Gastrocnemius medialis (tissue), 4 donors: ENCODE results near the gene ADAMTS2. TPM values are rescaled to one million over a fixed set of nuclear protein-coding genes. Genes with fewer than 3 reads are reported as not detected.

Experiments
- ATAC-seq, 2 donors: fragments of 150-250 bp; one replicate each; pipeline ENCODE4 v1.9.1; 2016
- DNase-seq, 2 donors: peaks; one replicate each; pipeline ENCODE4 v3.0.0-alpha.2; 2019
- H3K27ac ChIP-seq, 4 donors: fragments of 200-600 bp; sonication (generic); 1 replicate in 1 of 4; 2 replicates in 3 of 4; pipeline ENCODE4 v1.5.1; 2016 to 2018; ENCODE audit warnings: mild to moderate bottlenecking in 2 of 4, moderate library complexity in 1 of 4
- H3K27me3 ChIP-seq, 3 donors: fragments of 200-600 bp; sonication (generic) in 2 of 3; 1 replicate in 1 of 3; 2 replicates in 2 of 3; pipeline versions ENCODE4 v1.5.1 to v1.6.0; 2016 to 2019; ENCODE audit warnings: mild to moderate bottlenecking in 1 of 3, moderate library complexity in 1 of 3
- H3K36me3 ChIP-seq, 2 donors: fragments of 200-600 bp; sonication (generic) in 1 of 2; one replicate each; pipeline ENCODE4 v1.5.1; 2017 to 2018
- H3K4me1 ChIP-seq, 2 donors: fragments of 200-600 bp; sonication (generic) in 1 of 2; one replicate each; pipeline ENCODE4 v1.5.1; 2016 to 2017; ENCODE audit warnings: mild to moderate bottlenecking in 2 of 2
- H3K4me3 ChIP-seq, 4 donors: fragments of 200-600 bp; sonication (generic) in 3 of 4; 1 replicate in 1 of 4; 2 replicates in 3 of 4; pipeline ENCODE4 v1.5.1; 2016 to 2019; ENCODE audit warnings: mild to moderate bottlenecking in 2 of 4
- H3K9me3 ChIP-seq, 3 donors: fragments of 200-600 bp; sonication (generic) in 2 of 3; 1 replicate in 1 of 3; 2 replicates in 2 of 3; pipeline ENCODE4 v1.5.1; 2016 to 2019
- POLR2A ChIP-seq, 2 donors: fragments of 450-650 bp; IDR thresholded peaks; one replicate each; pipeline ENCODE4 v1.6.1; 2017; ENCODE audit warnings: antibody characterized with exemption in 2 of 2, mild to moderate bottlenecking in 2 of 2, moderate library complexity in 2 of 2
- in situ Hi-C, 4 donors: fragments of 200-750 bp; cut with MboI; loops; one replicate each; pipeline versions ENCODE4 v1.15.0 to v1.8.0; 2017; ENCODE audit warnings: low sequenced_read_pairs in 4 of 4
- intact Hi-C: fragments of 100-400 bp; cut with DNase I; formaldehyde crosslinking; loops from one replicate; pipeline ENCODE4 v1.15.1; 2023; ENCODE audit warnings: low total_unique reads
- total RNA-seq, 4 donors: library from RNA; depleted of rRNA; stranded (reverse); fragments of >200 nt; gene quantifications; one replicate each; pipeline versions ENCODE4 v1.1.0 to v1.2.3, GENCODE V29; 2016
- TF ChIP-seq, protein P1 (sequence below), 5 experiments: fragments of 450-650 bp in 3 of 5; fragments of 200-600 bp in 2 of 5; sonication (generic) in 2 of 5; IDR thresholded peaks in 4 of 5; conservative IDR thresholded peaks in 1 of 5; 1 replicate in 4 of 5; 2 replicates in 1 of 5; pipeline ENCODE4 v1.5.1; 2016 to 2019; ENCODE audit warnings: antibody characterized with exemption in 5 of 5, mild to moderate bottlenecking in 3 of 5, moderate library complexity in 3 of 5

The ADAMTS2 gene
- total RNA-seq, 4 donors from 2014 or later: 0.78 to 3.8 (median 2.0) TPM

DNA sequence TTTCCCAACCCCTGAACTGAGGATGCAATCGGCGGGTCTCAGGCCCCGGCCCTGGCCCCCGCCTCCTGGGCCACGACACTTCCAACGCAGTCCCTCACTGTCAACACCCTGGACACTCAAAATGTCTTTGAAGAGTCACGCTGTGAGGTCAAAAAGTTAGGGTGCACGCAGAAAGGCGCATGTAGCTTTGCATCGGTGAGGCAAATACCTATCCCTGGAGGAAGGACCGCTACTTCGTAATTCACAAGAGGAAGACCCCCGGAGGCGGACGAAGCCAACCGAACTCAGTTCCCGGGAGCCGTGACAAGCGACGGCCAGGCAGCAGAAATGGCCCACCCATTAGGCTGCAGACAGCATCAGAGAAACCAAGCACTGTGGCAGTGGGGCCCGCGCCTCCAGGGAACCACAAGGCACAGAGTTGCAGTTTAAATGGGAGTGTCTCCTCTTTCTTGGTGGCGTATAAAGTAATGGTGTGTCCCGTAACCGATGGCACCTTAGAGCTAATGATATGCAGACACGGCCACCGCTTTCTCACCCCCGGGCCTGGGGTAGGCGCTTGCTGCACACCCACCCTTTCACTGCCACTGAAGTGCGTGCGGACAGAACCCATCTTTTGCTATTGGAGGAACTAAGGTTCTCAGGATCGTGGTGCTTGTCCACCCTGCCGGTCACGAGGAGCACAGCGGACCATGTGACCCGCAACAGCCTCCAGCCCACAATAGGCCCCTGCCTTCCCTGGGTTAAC lies 9.0 kb downstream of the ADAMTS2 start:
- no peaks in the 10 kb centered on the region for H3K9me3 ChIP-seq
- TF ChIP-seq, protein P1, sequence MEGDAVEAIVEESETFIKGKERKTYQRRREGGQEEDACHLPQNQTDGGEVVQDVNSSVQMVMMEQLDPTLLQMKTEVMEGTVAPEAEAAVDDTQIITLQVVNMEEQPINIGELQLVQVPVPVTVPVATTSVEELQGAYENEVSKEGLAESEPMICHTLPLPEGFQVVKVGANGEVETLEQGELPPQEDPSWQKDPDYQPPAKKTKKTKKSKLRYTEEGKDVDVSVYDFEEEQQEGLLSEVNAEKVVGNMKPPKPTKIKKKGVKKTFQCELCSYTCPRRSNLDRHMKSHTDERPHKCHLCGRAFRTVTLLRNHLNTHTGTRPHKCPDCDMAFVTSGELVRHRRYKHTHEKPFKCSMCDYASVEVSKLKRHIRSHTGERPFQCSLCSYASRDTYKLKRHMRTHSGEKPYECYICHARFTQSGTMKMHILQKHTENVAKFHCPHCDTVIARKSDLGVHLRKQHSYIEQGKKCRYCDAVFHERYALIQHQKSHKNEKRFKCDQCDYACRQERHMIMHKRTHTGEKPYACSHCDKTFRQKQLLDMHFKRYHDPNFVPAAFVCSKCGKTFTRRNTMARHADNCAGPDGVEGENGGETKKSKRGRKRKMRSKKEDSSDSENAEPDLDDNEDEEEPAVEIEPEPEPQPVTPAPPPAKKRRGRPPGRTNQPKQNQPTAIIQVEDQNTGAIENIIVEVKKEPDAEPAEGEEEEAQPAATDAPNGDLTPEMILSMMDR (IDR thresholded peaks at IDR 0.05 in 4 of 5, conservative IDR thresholded peaks at IDR 0.05 in 1 of 5): no peak
- TF ChIP-seq POLR2A (IDR thresholded peaks at IDR 0.05): no peak
- no peaks in the 10 kb centered on the region for H3K4me1 ChIP-seq
- no peak overlapping the region for H3K4me3 ChIP-seq
- no peak overlapping the region for H3K27ac ChIP-seq
- in situ Hi-C loops (no loop called here), intact Hi-C loops (no loop called here)
- no peak for DNase-seq
- peaks cover 0 to 3% (median 0%) of the 10 kb centered on the region in 3 donors for H3K27me3 ChIP-seq
- no peaks in the 10 kb centered on the region for H3K36me3 ChIP-seq
- ATAC-seq: no peak

DNA sequence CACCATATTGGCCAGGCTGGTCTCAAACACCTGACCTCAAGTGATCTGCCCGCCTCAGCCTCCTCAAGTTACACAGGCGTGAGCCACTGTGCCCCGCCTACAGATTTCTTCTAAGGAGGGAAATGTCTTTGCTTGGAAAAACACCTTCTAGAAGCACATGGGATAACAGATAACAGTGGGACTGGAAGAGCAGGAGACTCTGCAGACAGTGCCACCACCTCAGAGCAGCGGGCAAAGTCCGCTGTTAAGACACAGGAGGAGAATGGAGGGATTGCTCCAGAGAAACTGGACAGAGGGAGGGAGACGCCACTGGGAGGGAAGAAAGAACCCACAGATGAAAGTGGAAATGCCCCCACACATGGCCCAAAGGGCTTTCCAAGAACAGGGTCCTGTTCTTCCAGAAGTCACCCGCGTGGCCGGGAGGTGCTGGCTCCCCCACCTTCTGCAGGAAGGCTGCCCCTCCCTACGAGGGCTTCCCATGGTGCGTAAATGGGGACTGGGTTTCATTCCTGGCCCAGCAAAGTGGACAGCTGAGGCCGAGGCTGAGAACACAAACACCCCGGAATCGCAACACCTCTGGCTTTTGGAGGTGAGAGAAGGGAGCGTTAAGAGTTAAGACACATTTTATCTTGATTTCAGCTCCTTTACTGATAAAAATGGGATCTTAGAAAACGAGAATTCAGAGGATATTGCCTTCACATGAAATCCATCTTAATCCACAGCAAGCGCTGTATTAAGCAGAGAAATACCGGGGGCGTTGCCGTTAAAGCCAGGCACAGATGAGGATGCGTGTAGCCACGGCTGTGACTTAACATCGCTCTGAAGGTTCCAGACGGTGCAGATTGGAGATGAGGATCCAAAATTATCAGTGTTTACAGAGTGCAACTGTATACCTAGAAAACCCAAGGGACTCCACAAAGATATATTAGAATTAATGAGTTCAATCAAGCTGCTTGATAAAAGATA lies 11.2 kb downstream of the ADAMTS2 start:
- in situ Hi-C loops (no loop called here), intact Hi-C loops (no loop called here)
- Histone ChIP-seq H3K9me3 (no peaks in the 10 kb centered on the region), H3K27ac (no peak overlapping the region), H3K27me3 (no peaks in the 10 kb centered on the region), H3K36me3 (no peaks in the 10 kb centered on the region), H3K4me3 (no peak overlapping the region), H3K4me1 (no peaks in the 10 kb centered on the region)
- DNase-seq (no peak), ATAC-seq (no peak)
- TF ChIP-seq POLR2A (IDR thresholded peaks at IDR 0.05): no peak
- TF ChIP-seq, protein P1 (IDR thresholded peaks at IDR 0.05 in 4 of 5, conservative IDR thresholded peaks at IDR 0.05 in 1 of 5): no peak

DNA sequence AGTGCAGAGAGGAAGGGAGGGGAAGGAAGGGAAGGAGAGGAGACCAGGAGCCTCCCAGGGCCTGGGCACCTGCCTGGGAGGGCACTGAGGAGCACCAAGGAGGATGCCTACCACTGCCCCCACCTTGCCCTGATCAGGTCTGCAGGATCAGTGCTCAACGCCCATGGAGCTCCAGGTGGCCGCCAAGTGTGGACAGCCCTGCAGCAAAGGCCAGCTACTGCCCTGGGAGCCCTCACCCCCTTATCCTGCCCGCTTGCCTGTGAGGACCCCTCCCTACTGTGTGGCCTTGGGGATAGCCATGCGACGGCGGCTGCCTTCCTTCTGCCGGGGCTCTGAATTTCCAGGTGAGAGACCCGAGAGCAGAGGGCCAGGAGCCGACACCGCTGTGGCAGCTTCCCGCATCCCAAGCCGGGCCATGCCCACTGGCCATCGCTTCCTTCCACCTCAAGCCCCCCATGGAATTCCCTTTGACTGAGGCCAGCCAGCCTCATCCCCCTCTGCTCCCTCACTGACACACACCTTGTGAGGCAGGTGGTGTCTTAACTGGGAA lies 12.4 kb downstream of the ADAMTS2 start:
- DNase-seq: no peak
- H3K9me3 ChIP-seq: no peaks in the 10 kb centered on the region
- in situ Hi-C loops: no loop called here

DNA sequence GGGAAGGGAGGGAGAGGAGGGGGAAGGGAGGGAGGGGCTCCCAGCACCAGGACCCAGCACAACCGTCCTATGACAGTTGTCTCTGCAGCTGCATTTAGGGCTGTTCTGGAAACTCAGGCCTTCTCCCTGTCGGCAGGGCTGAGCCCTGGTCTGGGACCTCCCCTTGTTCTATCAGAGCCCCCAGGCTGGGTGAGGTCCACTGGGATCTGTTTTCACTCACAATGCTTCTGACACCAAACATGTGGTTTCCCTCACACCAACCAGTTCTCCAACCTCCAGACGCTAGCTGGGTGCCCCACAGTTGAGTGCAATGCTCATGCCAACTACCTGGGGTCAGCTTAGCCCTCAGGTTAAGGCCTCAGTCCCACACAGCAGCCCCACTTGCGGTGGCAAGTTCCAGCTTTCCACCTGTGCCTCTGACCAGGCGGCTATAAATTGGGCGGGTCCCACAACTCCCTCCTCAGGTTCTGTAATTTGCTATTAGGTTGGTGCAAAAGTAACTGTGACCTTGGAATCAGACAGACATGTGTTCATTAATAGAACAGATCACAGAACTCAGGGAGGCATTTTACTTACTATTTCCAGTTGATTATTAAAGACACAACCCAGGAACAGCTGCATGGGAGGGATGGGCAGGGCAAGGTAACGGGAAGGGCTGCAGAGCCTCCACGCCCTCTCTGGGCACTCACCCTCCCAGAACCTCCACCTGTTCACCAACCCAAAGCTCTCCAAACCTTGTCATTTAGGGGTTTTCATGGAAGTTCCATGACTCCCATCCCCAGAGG lies 13.5 kb downstream of the ADAMTS2 start:
- Histone ChIP-seq H3K27ac (no peak overlapping the region), H3K4me1 (no peaks in the 10 kb centered on the region), H3K36me3 (no peaks in the 10 kb centered on the region), H3K27me3 (peaks cover 0 to 2% (median 0%) of the 10 kb centered on the region in 3 donors), H3K4me3 (no peak overlapping the region), H3K9me3 (no peaks in the 10 kb centered on the region)
- in situ Hi-C loops (no loop called here), intact Hi-C loops (no loop called here)
- TF ChIP-seq POLR2A (IDR thresholded peaks at IDR 0.05): no peak
- TF ChIP-seq, protein P1 (IDR thresholded peaks at IDR 0.05 in 4 of 5, conservative IDR thresholded peaks at IDR 0.05 in 1 of 5): no peak
- ATAC-seq: no peak
- DNase-seq: no peak

More for the DNA sequence above, 12.4 kb downstream of the ADAMTS2 start:
- Histone ChIP-seq H3K4me3 (no peak overlapping the region), H3K4me1 (no peaks in the 10 kb centered on the region), H3K27ac (no peak overlapping the region), H3K36me3 (no peaks in the 10 kb centered on the region), H3K27me3 (no peaks in the 10 kb centered on the region)
- intact Hi-C loops: no loop called here
- no peak for ATAC-seq
- no peak for TF ChIP-seq POLR2A (IDR thresholded peaks at IDR 0.05)
- TF ChIP-seq, protein P1 (IDR thresholded peaks at IDR 0.05 in 4 of 5, conservative IDR thresholded peaks at IDR 0.05 in 1 of 5): no peak
